Gastrocnemius medialis (tissue), 4 donors: Measurements from ENCODE around the gene DNAJC25.
"Not testable (repeated sequence)": the region's sequence is repeated elsewhere in the genome, so short reads cannot be mapped to it uniquely, and the experiment has no call there.

Experiments used
- CTCF ChIP-seq, 5 experiments: fragments of 450-650 bp in 3 of 5; fragments of 200-600 bp in 2 of 5; sonication (generic) in 2 of 5; IDR thresholded peaks in 4 of 5; conservative IDR thresholded peaks in 1 of 5; 1 replicate in 4 of 5; 2 replicates in 1 of 5; pipeline ENCODE4 v1.5.1; 2016 to 2019; ENCODE audit warnings: antibody characterized with exemption in 5 of 5, mild to moderate bottlenecking in 3 of 5, moderate library complexity in 3 of 5
- POLR2A ChIP-seq, 2 donors: fragments of 450-650 bp; IDR thresholded peaks; one replicate each; pipeline ENCODE4 v1.6.1; 2017; ENCODE audit warnings: antibody characterized with exemption in 2 of 2, mild to moderate bottlenecking in 2 of 2, moderate library complexity in 2 of 2

GRCh38 chr9:111668601-111669000, 37.5 kb downstream of the DNAJC25 start:
- TF ChIP-seq POLR2A (IDR thresholded peaks at IDR 0.05); CTCF (IDR thresholded peaks at IDR 0.05 in 4 of 5, conservative IDR thresholded peaks at IDR 0.05 in 1 of 5): not testable (repeated sequence)
